Midbrain (tissue), 1 donor: ENCODE data around the gene MTHFSD.

Experiments used
- DNase-seq: peaks from one replicate; lab custom pipeline; 2025; lab: John Stamatoyannopoulos, UW

Gene MTHFSD

DNA sequence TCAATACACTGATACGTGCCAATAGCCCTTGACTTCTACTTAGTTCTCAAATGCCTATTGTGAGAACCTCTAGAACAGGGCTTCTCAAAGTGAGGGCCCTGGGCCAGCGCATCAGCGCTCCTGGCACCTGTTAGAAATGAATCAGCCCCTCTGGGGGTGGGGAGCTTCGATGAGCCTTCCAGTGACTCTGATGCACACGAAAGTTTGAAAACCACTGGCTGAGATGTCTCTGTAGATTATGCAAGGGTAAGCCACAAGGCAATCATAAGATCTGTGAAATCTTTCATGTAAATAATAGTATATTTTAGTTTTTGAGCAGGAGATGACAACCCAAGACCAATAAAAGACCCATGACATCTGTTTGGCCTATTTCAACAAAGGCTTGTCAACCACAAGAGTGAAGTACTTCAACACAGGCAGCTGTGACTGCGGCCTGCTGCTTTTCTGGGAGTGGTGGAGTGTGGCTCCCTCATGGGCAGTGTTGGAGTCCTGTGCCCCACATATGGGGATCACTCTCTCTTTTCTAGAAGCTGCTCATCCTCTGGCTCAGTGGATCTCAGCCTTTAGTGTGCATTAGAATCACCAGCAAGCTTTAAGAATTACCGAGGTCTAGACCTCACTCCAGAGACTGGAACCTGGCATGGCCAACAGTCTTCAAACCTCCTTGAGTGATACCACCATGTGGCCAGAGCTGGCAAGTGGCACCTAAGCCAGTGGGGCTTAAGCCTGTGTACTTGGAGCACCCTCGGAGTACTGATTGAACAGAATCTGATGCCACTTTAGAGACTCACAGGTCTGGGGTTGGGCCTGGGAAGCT, 5.8 kb downstream of the MTHFSD start:
- DNase-seq: no peak

DNA sequence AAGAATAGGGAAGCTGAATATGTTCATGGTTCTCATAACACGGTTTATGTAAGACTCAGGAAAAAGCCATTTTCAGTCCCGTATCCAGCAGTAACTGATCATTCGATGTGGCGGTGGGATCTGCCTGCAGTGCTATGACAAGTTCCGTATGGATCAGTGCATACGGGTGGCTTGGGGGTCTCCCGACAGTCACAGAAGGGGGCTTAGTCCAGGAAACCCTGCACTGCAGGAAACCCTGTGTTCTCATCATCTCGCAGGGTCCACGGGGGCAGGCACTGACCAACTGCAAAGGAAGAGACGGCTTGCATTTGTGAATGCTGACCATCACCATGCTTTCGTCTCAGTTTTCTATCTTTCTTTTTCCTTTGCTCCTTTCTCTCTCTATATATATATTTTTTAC, 7.7 kb downstream of the MTHFSD start:
- no peak for DNase-seq

DNA sequence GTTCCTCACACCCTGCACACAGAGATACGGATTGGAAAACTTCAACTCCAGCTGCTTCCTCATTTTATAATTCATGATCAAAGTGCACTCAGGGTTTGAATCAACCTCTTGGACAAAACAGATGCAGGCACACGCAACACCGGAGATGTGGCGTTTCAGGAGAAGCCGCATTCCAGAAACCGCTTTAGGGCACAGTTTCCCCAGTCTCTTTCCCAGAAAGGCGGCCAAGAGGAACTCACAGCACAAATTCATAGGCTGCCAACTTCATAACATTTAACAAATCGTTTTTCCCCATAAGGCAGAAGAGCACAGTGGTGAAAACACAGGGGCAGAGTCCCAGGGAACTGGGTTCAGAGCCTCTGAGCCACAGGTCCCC, 8.4 kb downstream of the MTHFSD start:
- no peak for DNase-seq

DNA sequence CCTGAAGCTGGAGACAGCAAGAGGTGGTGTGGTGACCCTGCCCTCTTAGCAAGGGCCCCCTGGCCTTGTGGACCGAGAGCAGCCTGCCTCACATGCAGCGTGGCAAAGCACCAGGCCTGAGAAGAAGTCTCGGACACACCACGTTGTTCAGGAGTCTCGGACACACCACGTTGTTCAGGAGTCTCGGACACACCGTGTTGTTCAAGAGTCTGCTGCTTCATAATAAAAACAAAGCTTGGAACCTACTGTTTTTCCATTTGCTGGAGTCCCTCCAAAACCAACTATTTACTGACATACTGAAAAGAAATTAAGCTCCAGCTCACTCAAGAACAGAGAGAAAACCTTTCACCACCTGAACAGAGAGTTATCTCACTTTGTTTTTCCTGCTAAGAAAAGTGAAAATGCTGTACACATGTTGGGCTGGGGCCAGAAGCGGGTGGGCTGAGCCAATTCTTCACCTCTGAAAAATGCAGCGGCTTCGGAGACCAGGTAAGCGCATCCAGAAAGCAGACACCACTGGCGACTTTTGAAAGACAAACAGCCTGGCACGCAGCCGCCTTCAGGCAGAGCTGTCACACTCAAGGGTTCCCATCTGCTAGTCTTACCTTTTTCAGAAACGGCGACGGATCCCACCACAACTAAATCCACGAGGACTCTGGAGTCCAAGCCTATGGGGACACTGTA, 8.9 kb downstream of the MTHFSD start:
- DNase-seq: no peak

DNA sequence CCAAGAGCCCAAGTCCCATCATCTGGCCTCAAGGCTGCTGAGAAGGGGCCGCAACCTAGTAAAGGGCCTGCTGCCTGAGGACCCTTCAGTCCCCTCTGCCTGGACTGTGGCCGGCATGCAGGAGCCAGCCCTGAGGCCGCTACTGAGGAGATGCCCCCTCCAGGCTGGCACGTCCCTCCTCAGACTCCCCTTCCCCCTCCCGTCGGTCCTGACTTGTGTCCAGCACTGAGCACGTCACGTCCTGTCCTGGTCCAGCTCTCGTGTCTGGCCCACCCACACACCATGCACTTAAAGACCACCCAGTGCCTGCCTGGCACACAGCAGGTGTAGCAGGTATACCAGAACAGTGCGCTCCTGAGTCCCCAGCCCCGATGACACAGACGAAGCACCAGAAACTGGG, 9.6 kb downstream of the MTHFSD start:
- no peak for DNase-seq

DNA sequence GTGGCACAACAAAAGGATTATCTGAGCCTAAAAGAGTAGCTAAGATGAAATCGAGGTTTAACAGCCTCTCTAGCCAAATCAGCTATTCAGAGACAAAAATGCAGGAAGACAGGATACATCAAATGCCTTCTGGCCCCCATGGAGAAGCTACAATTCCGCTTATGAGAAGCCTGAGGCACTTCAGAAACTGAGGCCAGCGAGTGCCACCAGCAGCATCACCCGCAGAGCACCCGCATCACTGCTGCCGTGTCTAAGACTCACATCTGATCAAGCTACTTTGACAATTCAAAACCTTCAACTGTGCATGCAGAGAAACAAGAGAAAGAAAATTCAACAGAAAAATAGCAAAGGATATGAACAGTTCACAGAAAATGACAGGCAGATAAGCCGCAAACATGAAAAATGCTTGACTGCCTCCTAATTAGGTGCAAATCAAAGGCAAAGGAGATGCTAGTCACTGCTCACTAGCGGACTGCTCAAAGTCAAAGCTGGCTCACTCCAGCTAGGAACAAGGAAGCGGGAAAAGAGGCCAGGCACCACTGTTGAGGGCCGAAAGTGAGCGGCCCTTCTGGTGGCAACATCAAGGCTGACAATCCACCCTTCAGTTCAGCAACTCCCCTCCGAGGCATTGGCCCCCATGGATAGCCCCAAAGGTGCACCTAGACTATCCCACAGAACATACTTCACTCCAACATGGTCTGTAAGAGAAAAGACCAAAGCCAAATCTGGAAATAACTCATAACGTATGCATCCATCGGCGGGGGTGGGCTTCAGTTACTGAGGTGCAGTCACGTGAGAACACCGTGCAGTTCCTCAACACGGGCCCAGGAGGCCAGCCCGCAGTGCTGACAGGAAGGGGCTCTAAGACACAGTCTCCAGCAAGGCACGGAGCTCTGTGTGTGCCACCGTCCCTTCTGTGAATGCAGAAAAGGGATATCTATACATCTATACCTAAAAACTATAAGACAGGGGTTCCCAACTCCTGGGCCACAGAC, 12.0 kb downstream of the MTHFSD start:
- DNase-seq: no peak

DNA sequence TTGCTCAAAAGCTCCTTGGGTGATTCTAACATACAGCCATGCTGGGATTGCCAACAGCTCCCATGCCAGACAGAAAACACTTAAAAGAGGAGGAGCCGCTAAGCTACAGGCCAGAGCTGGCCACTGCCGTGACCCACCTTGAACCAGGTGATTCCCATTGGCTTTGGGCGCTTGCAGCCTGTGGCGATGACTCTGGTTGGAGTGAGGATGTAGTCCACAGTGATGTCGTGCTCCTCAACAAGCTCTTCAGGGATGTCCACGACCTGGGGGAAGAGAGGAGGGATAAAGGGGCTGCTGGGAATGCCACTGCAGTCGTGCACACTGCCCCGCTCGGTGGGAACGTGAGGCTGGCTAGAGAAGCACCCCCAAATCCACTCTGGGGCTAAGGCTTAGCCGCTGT, 13.5 kb downstream of the MTHFSD start:
- no peak for DNase-seq

DNA sequence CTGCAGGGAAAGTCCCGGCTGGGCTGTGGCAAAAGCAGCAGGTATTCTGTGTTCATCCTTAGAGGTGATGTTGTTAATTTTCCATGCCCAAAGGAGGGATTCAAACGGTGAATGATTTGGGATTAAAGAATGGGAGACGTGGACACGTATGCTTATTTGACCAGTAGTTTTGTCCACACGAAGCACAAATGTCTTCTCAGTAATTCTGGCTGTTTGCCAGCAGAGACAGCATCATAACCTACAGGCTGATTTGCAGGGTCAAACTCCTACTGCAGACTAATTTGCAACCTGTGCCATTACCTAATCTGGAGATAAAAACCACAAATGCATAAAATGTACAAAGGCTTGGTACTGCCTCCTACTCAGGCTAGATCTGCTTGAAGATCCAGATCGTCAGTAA, 14.1 kb downstream of the MTHFSD start:
- DNase-seq: no peak

DNA sequence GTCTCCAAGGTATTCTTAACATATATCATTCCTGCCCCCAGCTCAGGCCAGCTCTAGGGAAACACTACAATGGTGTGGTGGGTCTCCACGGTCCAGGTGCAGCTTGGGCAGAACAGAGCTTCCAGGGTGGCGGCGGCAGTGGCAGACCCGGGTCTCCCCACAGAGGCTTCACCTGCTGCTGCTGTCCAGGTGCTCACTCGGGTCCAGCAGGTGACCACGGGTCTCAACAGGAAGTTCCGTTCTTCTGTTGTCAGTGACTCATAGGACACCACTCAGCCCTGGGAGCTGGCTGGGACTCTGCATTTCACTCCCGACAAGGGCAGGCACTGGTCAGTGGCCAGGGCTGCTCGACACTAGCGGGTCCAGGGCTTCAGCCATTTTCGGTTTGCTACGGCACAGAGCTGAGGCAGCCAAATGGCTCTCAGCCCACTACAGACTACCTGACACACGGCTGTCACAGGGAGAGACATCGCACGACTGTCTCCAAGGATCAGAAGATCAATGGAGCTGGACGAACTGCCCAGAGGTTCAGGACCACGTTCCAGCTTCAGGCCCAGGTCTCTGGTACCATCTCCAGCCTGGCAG, 16.7 kb downstream of the MTHFSD start:
- no peak for DNase-seq

DNA sequence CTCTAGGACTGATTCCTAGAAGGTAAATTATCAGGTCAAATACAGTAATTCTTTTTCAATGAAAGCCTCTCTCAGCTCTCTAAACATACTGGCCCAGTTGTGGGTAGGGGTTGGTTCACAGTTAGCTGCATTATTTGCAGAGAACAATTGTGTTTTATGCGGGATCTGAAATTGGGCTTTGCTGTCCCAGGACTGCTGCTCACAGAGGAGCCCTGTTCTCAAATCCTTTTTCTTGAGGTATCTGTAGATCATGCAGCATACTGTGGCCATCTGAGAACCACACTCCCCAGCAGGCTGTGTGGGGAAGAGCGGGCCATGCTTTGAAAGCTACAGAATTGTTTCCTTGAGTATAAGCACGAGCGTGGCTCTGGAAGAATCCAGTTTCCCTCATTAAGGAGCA, 17.5 kb downstream of the MTHFSD start:
- DNase-seq: peak; percentile 41

DNA sequence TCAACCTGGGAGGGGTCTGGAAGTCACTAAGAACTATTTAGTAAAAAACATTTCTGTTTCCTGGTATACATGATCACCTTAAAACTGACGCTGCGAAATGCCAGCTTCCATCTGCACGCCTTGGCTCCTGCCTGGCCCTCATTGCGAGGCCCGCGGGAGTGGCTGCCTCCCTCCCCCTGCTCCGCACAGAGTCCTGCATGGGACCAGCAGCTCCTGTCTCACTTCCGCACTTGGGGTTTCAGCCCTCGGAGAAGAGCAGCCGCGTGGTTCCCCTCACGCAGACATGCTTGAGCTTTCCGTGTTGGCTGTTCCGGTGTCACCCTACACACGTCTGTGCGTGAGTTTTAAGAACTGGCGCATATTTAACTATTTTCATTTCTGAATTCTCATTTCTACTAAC, 18.4 kb downstream of the MTHFSD start:
- no peak for DNase-seq

DNA sequence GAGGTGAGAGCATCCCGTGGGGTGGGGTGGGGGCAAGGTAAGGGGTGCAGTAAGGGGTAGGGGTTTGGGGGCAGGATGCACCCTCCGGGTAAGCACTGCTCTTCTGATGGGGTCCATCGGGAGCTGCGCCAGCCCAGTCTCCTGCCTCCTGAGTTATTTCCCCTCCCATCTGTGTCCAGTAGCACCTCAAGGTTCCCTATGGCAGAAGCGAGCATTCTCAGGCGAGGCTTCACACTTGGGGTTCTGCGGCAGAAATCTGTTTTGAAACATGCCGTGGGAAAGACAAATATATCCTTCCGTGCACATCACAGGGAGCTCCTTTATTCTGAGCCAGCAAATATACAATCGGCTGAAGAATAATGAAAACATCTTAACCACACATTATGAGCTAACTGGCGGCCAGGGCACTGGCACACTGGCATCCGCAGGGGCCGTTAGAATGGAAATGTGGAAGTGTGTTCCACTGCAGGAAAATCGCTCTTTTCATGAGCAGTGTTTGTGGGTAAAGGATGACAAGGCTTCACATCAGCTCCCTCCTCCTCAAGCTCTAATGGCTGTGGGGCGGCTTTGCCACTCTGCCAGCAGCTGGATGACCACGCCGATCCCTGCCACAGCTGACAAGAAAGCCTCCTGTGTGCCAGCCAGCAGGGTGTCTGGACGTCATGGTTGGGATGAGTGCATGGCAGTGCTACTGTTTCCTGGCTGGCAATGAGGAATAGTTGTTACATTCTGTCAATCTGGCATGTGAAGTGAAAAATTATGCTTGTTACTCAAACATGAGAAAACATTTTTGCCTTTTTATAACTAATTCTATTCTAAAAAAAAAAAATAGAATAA, 20.0 kb downstream of the MTHFSD start:
- DNase-seq: peak; percentile 40

DNA sequence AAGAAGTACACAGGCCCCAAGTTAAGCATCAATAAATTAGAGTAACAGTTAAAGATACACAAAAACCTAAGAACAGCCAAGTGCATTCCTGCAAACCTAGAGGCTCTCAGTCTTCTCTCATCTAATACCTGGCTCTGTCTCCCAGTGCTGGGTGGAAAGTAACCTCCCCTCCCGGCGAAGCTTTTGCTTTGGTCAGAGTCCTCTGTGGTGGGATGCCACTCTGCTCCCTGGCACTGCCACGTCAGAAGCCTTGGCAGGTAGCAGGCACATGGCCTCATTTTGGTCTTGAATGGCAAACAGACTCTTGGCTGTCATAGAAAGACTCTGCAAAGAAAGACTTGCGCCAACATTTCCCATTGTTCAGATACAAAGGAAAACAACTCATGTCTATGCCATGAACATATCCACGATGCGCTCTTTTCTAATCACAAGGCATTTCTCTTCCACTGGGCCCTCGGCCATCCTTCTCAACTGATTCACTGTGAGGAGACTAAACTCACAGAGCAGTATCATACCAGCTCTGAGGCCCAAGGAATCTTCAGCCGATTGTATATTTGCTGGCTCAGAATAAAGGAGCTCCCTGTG, 21.2 kb downstream of the MTHFSD start:
- peak; percentile 38 for DNase-seq

DNA sequence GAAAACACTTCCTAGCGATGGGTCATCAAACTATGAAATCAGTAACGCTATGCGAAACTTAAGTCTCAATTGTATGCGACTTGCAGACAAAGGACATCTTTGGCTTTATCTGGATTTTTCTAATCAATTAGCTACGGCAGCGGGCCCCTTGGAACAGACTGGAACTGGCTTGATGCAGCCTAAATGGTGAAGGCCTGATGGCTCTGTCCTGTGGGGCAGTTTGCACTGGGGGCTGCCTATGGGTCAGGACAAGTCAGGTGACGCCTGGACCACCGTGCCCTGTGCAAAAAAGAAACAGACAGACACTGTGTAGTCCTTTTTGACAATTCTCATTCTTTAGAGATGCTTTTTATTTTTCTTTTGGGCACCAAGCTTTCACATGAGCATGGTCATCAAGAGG, 22.0 kb downstream of the MTHFSD start:
- no peak for DNase-seq

DNA sequence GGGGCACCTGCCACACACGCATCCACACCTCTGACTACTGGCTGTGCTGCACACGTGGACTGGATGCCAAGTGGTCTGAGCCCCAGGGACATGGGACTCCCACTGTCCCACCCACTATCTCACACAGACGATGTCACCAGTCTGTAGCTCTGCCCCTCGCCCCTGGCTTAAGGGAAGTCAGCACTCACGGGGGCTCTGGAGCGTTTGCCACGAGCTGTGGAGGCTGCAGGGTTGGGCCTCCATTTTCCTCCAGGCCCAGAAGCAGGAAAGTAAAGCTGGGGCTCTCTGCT, 22.6 kb downstream of the MTHFSD start:
- no peak for DNase-seq

DNA sequence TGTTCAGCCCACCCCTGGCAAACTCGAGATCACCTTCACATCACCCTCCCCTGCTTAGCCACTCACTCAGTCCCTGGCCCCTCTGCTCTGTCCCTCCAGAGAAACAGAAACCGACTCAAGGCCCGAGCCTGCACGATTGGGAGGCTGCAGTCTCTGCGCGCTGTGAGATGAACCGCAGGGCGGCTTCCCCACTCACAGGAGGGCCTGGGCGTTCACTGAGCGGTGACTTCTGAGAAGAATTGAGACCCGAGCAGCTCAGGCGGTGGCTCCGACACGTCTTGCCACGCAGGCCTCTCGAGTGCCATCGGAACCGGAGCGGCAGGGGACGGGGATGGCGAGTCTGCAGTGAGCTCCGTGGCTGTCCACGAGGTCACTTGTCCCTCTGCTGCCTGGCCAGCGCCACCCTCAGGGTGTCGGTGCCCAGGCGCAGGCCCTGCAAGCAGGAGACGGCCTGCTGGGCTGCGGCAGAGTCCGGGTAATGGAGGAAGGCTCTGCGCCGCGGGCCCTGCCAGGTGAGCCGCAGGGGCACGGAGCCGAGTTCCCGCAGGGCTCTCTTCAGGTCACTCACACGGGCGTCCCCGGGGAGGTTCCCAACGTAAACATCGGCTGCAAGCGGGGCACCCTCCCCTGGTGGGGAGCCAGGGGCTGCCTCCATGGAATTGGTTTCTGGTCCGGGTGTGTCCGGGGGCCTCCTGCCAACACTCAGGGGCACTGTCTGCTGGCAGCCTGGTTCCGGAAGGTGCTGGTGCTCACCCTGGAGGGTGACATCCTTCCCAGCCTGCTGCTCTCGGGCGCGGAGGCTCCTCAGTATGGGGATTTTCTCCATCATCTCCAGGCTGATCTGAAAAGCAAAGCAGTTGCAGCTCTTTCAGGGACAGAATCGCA, 23.2 kb downstream of the MTHFSD start:
- no peak for DNase-seq

DNA sequence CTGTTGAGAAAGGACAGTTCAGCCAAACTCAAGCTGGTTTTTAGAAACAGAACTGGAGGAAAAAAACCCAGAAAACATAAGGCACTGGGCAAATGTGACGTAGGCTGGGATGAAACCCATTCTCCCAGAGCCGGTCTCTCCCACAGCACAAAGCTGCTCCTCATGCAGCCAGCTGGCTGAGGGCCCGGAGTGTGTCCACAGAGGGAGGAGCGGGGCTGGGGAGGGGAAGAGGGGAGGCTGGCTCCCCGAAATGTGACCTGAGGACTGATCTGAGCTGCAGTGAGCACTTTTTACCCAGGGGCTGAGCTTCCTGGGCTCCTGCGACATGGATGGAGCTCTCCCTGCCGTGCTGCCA, 23.9 kb downstream of the MTHFSD start:
- DNase-seq: peak; percentile 89

DNA sequence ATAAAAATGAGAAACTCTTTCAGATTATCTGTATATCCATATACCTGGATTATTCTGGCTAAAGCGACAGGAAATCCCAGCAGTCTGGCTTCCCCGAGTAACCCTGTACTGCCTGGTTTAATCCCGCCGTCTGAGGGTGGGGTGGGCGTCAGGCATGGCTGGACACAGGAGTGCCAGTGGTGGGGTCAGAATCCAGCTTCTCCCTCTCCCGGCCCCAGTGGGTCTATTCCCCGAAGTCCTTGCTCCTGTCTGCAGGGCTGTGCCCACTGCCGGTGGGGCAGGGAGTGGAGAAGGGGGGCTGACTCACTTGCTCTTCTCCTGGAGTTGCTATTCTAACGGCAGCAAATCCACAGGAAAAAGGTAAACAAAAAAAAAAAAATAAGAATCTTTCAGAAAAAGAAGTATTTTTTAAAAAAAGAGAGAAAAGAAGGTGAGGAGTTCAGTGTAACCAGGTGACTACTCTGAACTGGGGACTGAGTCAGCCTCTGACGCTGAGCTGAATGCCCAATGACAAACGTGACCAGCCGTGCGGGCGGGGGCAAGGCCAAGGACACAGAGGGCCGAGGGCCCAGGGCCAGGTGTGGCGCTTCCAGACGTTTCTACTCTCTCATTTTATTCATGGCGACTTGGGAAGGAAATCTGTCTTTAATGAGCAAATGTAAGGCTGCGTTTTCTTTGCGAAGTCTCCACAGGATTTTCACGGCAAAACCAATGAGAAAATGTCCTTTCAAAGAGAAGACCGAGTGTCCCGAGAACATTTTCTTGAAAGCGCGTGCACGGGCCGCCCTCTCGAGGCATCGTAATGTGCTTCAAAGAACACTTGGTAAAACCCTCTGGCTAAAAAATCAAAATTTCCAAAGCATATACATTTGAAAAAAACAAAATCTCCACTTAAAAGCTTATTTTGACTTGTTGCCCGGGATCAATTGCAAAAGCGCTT, 24.5 kb downstream of the MTHFSD start:
- DNase-seq: no peak

DNA sequence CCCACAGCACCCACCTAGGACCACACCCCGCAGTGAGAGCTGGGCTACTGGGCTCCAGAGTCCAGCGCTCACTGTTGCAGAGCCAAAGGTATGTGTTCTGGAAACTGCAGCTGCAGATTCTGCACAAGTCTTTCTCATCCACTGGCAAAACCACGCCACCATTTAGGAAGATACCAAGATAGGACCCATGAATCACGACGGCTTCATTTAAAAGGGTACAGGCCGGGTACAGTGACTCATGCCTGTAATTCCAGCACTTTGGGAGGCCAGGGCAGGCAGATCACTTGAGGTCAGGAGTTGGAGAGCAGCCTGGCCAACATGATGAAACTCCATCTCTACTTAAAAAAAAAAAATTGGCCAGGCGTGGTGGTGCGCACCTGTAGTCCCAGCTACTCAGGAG, 25.9 kb downstream of the MTHFSD start:
- DNase-seq: no peak
